PC-9 (cell line): Measurements from ENCODE around the gene PCDHGA5. TPM values are rescaled to one million over a fixed set of nuclear protein-coding genes. Genes with fewer than 3 reads are reported as not detected.
A peak's percentile ranks its signal among the peaks of the same experiment; 100 is the strongest.
"Not testable (repeated sequence)": the region's sequence is repeated elsewhere in the genome, so short reads cannot be mapped to it uniquely, and the experiment has no call there.

Experiments used
- BruUV-seq: library from RNA; stranded (reverse); fragments of 400-500 nt; replicated peaks from 2 replicates; lab custom pipeline; 2021; lab: Mats Ljungman, UMichigan
- CTCF ChIA-PET: fragments of 300-600 bp; sonication (Branson Sonifier 250); formaldehyde crosslinking; loops from one replicate; lab custom pipeline; 2022; ENCODE audit warnings: antibody characterized with exemption; lab: Charles Lee
- POLR2A ChIA-PET: fragments of 300-600 bp; sonication (Branson Sonifier 250); formaldehyde crosslinking; loops from one replicate; lab custom pipeline; 2022; ENCODE audit warnings: antibody characterized with exemption; ENCODE audit not compliant: unreplicated experiment; lab: Charles Lee
- DNase-seq, 2 experiments: peaks; one replicate each; pipeline versions ENCODE4 v3.0.0 to v3.0.0-alpha.2; 2015 to 2022; ENCODE audit warnings: mixed read lengths in 1 of 2
- H2AFZ ChIP-seq: fragments of 200-600 bp; sonication (generic); 2 replicates; pipeline ENCODE4 v1.8.1; 2017; ENCODE audit warnings: antibody characterized with exemption
- H3F3A ChIP-seq: fragments of 200-600 bp; sonication (generic); 2 replicates; pipeline ENCODE4 v1.8.1; 2017; ENCODE audit warnings: antibody characterized with exemption, mild to moderate bottlenecking, low read depth; ENCODE audit not compliant: insufficient read depth
- H3K27ac ChIP-seq: fragments of 200-600 bp; sonication (generic); 2 replicates; pipeline ENCODE4 v1.6.1; 2016; ENCODE audit warnings: mixed run types
- H3K27me3 ChIP-seq: fragments of 200-600 bp; sonication (generic); 2 replicates; pipeline ENCODE4 v1.6.1; 2016; ENCODE audit warnings: low read depth, mixed run types; ENCODE audit not compliant: insufficient read depth
- H3K36me3 ChIP-seq: fragments of 200-600 bp; sonication (generic); 2 replicates; pipeline ENCODE4 v1.6.1; 2016; ENCODE audit warnings: low read depth, mixed run types
- H3K4me1 ChIP-seq: fragments of 200-600 bp; sonication (generic); replicated peaks from 2 replicates; pipeline ENCODE4 v1.6.1; 2016; ENCODE audit warnings: mixed run types; ENCODE audit not compliant: insufficient read depth
- H3K4me2 ChIP-seq: fragments of 200-600 bp; sonication (generic); 2 replicates; pipeline ENCODE4 v1.6.1; 2017; ENCODE audit warnings: mixed run types
- H3K4me3 ChIP-seq: fragments of 200-600 bp; sonication (generic); 2 replicates; pipeline ENCODE4 v1.6.1; 2016; ENCODE audit warnings: mixed run types
- H3K79me2 ChIP-seq: fragments of 200-600 bp; sonication (generic); 2 replicates; pipeline ENCODE4 v1.6.1; 2017; ENCODE audit warnings: low read depth, mixed run types
- H3K9me2 ChIP-seq: fragments of 200-600 bp; sonication (generic); 2 replicates; pipeline ENCODE4 v1.8.1; 2017; ENCODE audit warnings: mild to moderate bottlenecking; ENCODE audit not compliant: insufficient read depth
- H3K9me3 ChIP-seq: fragments of 200-600 bp; sonication (generic); 2 replicates; pipeline ENCODE4 v1.8.1; 2016; ENCODE audit warnings: low read depth; ENCODE audit not compliant: insufficient read depth
- H4K20me1 ChIP-seq: fragments of 200-600 bp; sonication (generic); 2 replicates; pipeline ENCODE4 v1.8.1; 2017; ENCODE audit not compliant: insufficient read depth
- EZH2 ChIP-seq: fragments of 200-600 bp; sonication (generic); IDR thresholded peaks from 2 replicates; pipeline ENCODE4 v1.8.0; 2017; ENCODE audit warnings: antibody characterized with exemption, low read depth
- intact Hi-C: fragments of 100-400 bp; cut with micrococcal nuclease; formaldehyde crosslinking; loops from one replicate; pipeline ENCODE4 v1.10.0; 2022; ENCODE audit not compliant: unreplicated experiment
- total RNA-seq: library from RNA; stranded (reverse); gene quantifications from 2 replicates; pipeline ENCODE4 v1.2.3, GENCODE V29; 2021
- TF ChIP-seq, protein P1 (sequence below): fragments of 200-600 bp; sonication (generic); conservative IDR thresholded peaks from 2 replicates; pipeline ENCODE4 v1.6.1; 2017; ENCODE audit warnings: mixed run types, antibody characterized with exemption, mild to moderate bottlenecking, moderate library complexity

Gene PCDHGA5
- total RNA-seq, 1 experiment from 2014 or later, result 0.13 TPM

GRCh38 chr5:141411575-141411974 lies 47.6 kb downstream of the PCDHGA5 start:
- Histone ChIP-seq H3K9me3 (no peaks in the 10 kb centered on the region), H3K9me2 (no peaks in the 10 kb centered on the region), H3F3A (no peaks in the 10 kb centered on the region), H3K4me2 (no peak overlapping the region), H3K4me1 (no peaks in the 10 kb centered on the region), H4K20me1 (no peaks in the 10 kb centered on the region), H3K27ac (no peak overlapping the region), H3K36me3 (no peaks in the 10 kb centered on the region), H3K79me2 (no peaks in the 10 kb centered on the region), H2AFZ (no peak overlapping the region), H3K27me3 (peaks cover 18% of the 10 kb centered on the region; the same call in 1 of the 2 replicates), H3K4me3 (no peak overlapping the region)
- POLR2A ChIA-PET, result no interaction called here
- CTCF ChIA-PET, result no interaction called here
- BruUV-seq, result no TSS peak
- DNase-seq, result no peak
- TF ChIP-seq EZH2, result no peak
- TF ChIP-seq, protein P1, sequence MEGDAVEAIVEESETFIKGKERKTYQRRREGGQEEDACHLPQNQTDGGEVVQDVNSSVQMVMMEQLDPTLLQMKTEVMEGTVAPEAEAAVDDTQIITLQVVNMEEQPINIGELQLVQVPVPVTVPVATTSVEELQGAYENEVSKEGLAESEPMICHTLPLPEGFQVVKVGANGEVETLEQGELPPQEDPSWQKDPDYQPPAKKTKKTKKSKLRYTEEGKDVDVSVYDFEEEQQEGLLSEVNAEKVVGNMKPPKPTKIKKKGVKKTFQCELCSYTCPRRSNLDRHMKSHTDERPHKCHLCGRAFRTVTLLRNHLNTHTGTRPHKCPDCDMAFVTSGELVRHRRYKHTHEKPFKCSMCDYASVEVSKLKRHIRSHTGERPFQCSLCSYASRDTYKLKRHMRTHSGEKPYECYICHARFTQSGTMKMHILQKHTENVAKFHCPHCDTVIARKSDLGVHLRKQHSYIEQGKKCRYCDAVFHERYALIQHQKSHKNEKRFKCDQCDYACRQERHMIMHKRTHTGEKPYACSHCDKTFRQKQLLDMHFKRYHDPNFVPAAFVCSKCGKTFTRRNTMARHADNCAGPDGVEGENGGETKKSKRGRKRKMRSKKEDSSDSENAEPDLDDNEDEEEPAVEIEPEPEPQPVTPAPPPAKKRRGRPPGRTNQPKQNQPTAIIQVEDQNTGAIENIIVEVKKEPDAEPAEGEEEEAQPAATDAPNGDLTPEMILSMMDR, result no peak
- intact Hi-C loops, result loop anchor here (5.0 to 10.0 kb wide), 3 partner anchors 87 to 329 kb away; partner anchors contain the start of genes PCDHB14 and TAF7

DNA sequence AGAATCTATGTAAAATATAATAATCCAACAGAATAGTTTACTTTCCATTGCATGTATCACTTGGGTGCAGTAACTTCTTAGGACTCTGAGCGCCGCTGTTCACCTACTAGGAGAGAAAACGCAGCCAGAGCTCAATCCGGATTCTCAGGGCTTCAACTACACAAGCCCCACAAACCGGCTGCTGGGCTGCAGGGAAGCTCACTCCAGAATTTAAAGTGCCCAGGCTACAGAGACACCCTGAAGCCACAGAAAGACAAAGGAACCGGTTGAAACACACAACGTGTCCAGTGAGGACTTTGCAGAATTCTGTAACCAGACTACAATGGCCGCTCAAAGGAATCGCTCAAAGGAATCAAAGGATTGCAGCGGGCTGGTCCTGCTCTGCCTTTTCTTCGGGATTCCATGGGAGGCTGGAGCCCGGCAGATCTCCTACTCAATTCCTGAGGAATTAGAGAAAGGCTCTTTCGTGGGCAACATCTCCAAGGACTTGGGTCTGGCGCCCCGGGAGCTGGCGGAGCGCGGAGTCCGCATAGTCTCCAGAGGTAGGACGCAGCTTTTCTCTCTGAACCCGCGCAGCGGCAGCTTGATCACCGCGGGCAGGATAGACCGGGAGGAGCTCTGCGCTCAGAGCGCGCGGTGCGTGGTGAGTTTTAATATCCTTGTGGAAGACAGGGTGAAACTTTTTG lies 49.0 kb downstream of the PCDHGA5 start, which contains the start of gene PCDHGA10:
PCDHGA10 (plus strand) TSS at position 134 of the 686 bp plus-strand sequence; CDS start at position 323, 189 bp downstream.
- Histone ChIP-seq H3K4me1 (no peaks in the 10 kb centered on the region), H3K4me3 (peak within 1 kb of the TSS; percentile 54; the same call in 1 of the 2 replicates), H3K9me3 (no peaks in the 10 kb centered on the region), H3K36me3 (no peaks in the 10 kb centered on the region), H3F3A (no peaks in the 10 kb centered on the region), H3K4me2 (peak within 1 kb of the TSS; percentile 83), H4K20me1 (no peaks in the 10 kb centered on the region), H3K27me3 (0 out of 2 replicates have a peak, but pooled peaks cover 11% of the 10 kb centered on the region), H2AFZ (peak within 1 kb of the TSS; percentile 81), H3K9me2 (no peaks in the 10 kb centered on the region), H3K27ac (no peak within 1 kb of the TSS), H3K79me2 (no peaks in the 10 kb centered on the region)
- ChIA-PET POLR2A (interaction anchor here (0.6 kb wide), 4 partner anchors 74 to 861 kb away, joined by 3 to 9 read pairs (median 6); partner anchors contain the start of gene TAF7), CTCF (interaction anchor here (0.5 to 1.6 kb wide), 11 partner anchors 43 to 327 kb away, joined by 3 to 9 read pairs (median 4); partner anchors contain the start of genes PCDHB14, PCDHB2 and PCDHGB3)
- DNase-seq, result peak; percentile 58
- TF ChIP-seq EZH2, result no peak
- TF ChIP-seq, protein P1, result peak; percentile 86
- no TSS peak for BruUV-seq
- intact Hi-C loops, result loop anchor here (2.0 to 10.0 kb wide), 4 partner anchors 88 to 331 kb away; partner anchors contain the start of genes PCDHB14 and TAF7

DNA sequence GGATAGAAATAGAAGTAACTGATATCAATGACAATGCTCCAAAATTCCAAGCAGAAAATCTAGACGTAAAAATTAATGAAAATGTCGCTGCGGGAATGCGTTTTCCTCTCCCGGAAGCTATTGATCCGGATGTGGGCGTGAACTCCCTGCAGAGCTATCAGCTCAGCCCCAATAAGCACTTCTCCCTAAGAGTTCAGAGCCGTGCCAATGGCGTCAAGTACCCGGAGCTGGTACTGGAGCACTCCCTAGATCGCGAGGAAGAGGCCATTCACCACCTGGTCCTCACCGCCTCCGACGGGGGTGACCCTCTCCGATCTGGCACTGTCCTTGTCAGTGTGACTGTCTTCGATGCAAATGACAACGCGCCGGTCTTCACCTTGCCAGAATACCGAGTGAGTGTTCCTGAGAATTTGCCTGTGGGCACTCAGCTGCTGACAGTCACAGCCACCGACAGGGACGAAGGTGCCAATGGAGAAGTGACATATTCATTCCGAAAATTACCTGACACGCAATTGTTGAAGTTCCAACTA lies 49.6 kb downstream of the PCDHGA5 start:
- peak overlapping the region; percentile 54; the same call in 1 of the 2 replicates for H3K4me3 ChIP-seq
- no peaks in the 10 kb centered on the region for H3K9me3 ChIP-seq
- BruUV-seq, result no TSS peak
- H3K4me1 ChIP-seq, result no peaks in the 10 kb centered on the region
- no peaks in the 10 kb centered on the region for H3K79me2 ChIP-seq
- peak overlapping the region; percentile 83 for H3K4me2 ChIP-seq
- no peak overlapping the region for H3K27ac ChIP-seq
- POLR2A ChIA-PET, result no interaction called here
- H3F3A ChIP-seq, result no peaks in the 10 kb centered on the region
- TF ChIP-seq EZH2, result no peak
- TF ChIP-seq, protein P1, result no peak
- DNase-seq, result no peak
- H4K20me1 ChIP-seq, result no peaks in the 10 kb centered on the region
- no peaks in the 10 kb centered on the region for H3K36me3 ChIP-seq
- intact Hi-C loops, result loop anchor here (2.0 to 10.0 kb wide), 4 partner anchors 89 to 331 kb away; partner anchors contain the start of genes PCDHB14 and TAF7
- H3K27me3 ChIP-seq, result 0 out of 2 replicates have a peak, but pooled peaks cover 6% of the 10 kb centered on the region
- H2AFZ ChIP-seq, result peak overlapping the region; percentile 81; the same call in 1 of the 2 replicates
- CTCF ChIA-PET, result interaction anchor here (0.7 to 1.6 kb wide), 6 partner anchors 100 to 328 kb away, joined by 3 to 5 read pairs (median 4); partner anchors contain the start of gene PCDHB2
- H3K9me2 ChIP-seq, result no peaks in the 10 kb centered on the region

DNA sequence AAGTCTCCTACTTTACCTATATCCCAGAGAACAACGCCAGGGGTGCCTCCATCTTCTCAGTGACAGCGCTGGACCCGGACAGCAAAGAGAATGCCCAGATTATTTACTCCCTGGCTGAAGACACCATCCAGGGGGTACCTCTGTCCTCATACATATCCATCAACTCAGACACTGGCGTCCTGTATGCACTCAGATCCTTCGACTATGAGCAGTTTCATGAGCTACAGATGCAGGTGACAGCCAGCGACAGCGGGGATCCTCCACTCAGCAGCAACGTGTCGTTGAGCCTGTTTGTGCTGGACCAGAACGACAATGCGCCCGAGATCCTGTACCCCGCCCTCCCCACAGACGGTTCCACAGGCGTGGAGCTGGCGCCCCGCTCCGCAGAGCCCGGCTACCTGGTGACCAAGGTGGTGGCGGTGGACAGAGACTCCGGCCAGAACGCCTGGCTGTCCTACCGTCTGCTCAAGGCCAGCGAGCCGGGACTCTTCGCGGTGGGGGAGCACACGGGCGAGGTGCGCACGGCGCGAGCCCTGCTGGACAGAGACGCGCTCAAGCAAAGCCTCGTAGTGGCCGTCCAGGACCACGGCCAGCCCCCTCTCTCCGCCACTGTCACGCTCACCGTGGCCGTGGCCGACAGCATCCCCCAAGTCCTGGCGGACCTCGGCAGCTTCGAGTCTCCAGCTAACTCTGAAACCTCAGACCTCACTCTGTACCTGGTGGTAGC lies 50.7 kb downstream of the PCDHGA5 start:
- H3K79me2 ChIP-seq, H3K9me2 ChIP-seq, H3K36me3 ChIP-seq, H3K27me3 ChIP-seq, DNase-seq, H3K4me2 ChIP-seq, CTCF ChIA-PET, BruUV-seq, H3K27ac ChIP-seq, H3F3A ChIP-seq, H2AFZ ChIP-seq, POLR2A ChIA-PET, H4K20me1 ChIP-seq, H3K9me3 ChIP-seq, H3K4me3 ChIP-seq, H3K4me1 ChIP-seq: not testable (repeated sequence)
- intact Hi-C loops, result loop anchor here (5.0 to 10.0 kb wide), 3 partner anchors 90 to 332 kb away; partner anchors contain the start of genes PCDHB14 and TAF7
